GM23338 (cell line): ENCODE data around the gene LILRA5.

ENCODE experiments used
- CTCF ChIP-seq, 2 experiments: fragments of 200-600 bp in 1 of 2; sonication (generic) in 1 of 2; conservative IDR thresholded peaks; 2 replicates each; pipeline versions ENCODE4 v1.5.1 to v1.6.1; 2016 to 2017; ENCODE audit warnings: antibody characterized with exemption in 2 of 2, low read depth in 2 of 2, mild to moderate bottlenecking in 2 of 2, moderate library complexity in 1 of 2
- EZH2 ChIP-seq: fragments of 200-600 bp; sonication (generic); IDR thresholded peaks from one replicate; pipeline ENCODE4 v1.8.0; 2017; ENCODE audit warnings: antibody characterized with exemption, mild to moderate bottlenecking, low read depth; ENCODE audit not compliant: unreplicated experiment
- EZH2phosphoT487 ChIP-seq: fragments of 200-600 bp; sonication (generic); IDR thresholded peaks from one replicate; pipeline ENCODE4 v1.8.1; 2018; ENCODE audit warnings: antibody characterized with exemption; ENCODE audit not compliant: unreplicated experiment
- POLR2AphosphoS5 ChIP-seq: IDR thresholded peaks from 2 replicates; pipeline ENCODE4 v1.6.1; 2016; ENCODE audit warnings: antibody characterized with exemption, low read depth
- STAT1 ChIP-seq: IDR thresholded peaks from one replicate; pipeline ENCODE4 v1.6.1; 2016; ENCODE audit warnings: antibody characterized with exemption; ENCODE audit not compliant: unreplicated experiment
- ZNF114 ChIP-seq: fragments of 250-450 bp; sonication (Bioruptor Pico); IDR thresholded peaks from 2 replicates; pipeline ENCODE4 v1.5.0; 2020; ENCODE audit warnings: mild to moderate bottlenecking, moderate library complexity

- TF ChIP-seq POLR2AphosphoS5, result no peak
- no peak for TF ChIP-seq EZH2phosphoT487
- no peak for TF ChIP-seq CTCF (conservative IDR thresholded peaks at IDR 0.05; ENCODE audit: low read depth in 2 of 2)
- no peak for TF ChIP-seq EZH2
- no peak for TF ChIP-seq STAT1
- no peak for TF ChIP-seq ZNF114 (CRISPR knock-in tag)
Measured at GRCh38 chr19:54310543-54310942, 2.4 kb downstream of the LILRA5 start.
